Right lobe of liver (tissue), 6 donors: ENCODE data around the gene COMMD9. TPM values are rescaled to one million over a fixed set of nuclear protein-coding genes. Genes with fewer than 3 reads are reported as not detected.

Experiments
- ATAC-seq, 4 donors: fragments of 200-7000 bp; cut with Tn5 transposase; one replicate each; pipeline ENCODE4 v1.9.1; 2020; ENCODE audit warnings: mild to moderate bottlenecking in 4 of 4, moderate library complexity in 4 of 4
- DNase-seq, 3 donors: peaks; one replicate each; pipeline ENCODE4 v3.0.0-alpha.2; 2020
- H3K27ac ChIP-seq, 3 donors: fragments of 200-600 bp; one replicate each; pipeline ENCODE4 v1.8.0; 2022
- H3K27me3 ChIP-seq, 2 donors: fragments of 200-600 bp; one replicate each; pipeline ENCODE4 v1.8.0; 2022
- H3K36me3 ChIP-seq, 4 donors: fragments of 200-600 bp; sonication (generic) in 1 of 4; one replicate each; pipeline versions ENCODE4 v1.5.1 to v1.8.0; 2017 to 2022; ENCODE audit warnings: control low read depth in 1 of 4
- H3K4me1 ChIP-seq, 4 donors: fragments of 200-600 bp; sonication (generic) in 1 of 4; one replicate each; pipeline versions ENCODE4 v1.5.1 to v1.8.0; 2017 to 2022; ENCODE audit warnings: control low read depth in 1 of 4
- H3K4me3 ChIP-seq, 3 donors: fragments of 200-600 bp; one replicate each; pipeline ENCODE4 v1.8.0; 2022
- H3K9me3 ChIP-seq, 4 donors: fragments of 200-600 bp; sonication (generic) in 1 of 4; one replicate each; pipeline versions ENCODE4 v1.5.1 to v1.8.0; 2017 to 2022; ENCODE audit warnings: control low read depth in 1 of 4
- POLR2A ChIP-seq: fragments of 450-650 bp; IDR thresholded peaks from one replicate; pipeline ENCODE4 v1.6.1; 2017; ENCODE audit warnings: antibody characterized with exemption, mild to moderate bottlenecking
- WGBS: methylation state at CpG from one replicate; pipeline ENCODE4 v1.1.6; 2018; ENCODE audit warnings: low coverage, low lambda C conversion rate; ENCODE audit not compliant: insufficient coverage; ENCODE audit errors: missing lambda C conversion rate; 5-methylcytosine and 5-hydroxymethylcytosine counted together
- intact Hi-C, 2 donors: fragments of 100-400 bp; cut with DNase I; formaldehyde crosslinking; loops; one replicate each; pipeline versions ENCODE4 v1.11.2 to v1.14.1; 2022
- total RNA-seq, 6 experiments: library from RNA; depleted of rRNA in 2 of 6; stranded (reverse); fragments of >200 nt in 2 of 6; fragmentation: NEBNext Ultra II Directional in 3 of 6; extraction: Animal tissue kit (Norgen Biotek cat#: 25700) in 3 of 6; gene quantifications; one replicate each; pipeline versions ENCODE4 v1.1.0 to v1.2.4, GENCODE V29; 2016 to 2023
- TF ChIP-seq, protein P1 (sequence below), 4 donors: fragments of 200-600 bp in 3 of 4; fragments of 450-650 bp in 1 of 4; IDR thresholded peaks; one replicate each; pipeline versions ENCODE4 v1.5.1 to v1.8.0; 2016 to 2022; ENCODE audit warnings: antibody characterized with exemption in 4 of 4, mild to moderate bottlenecking in 2 of 4
- donor health status: DM: no; HTN: yes; CAD: no.
- donor health status: DM: no; HTN: no; CAD: no.
- donor health status: DM: no; HTN: no; CAD: no.
- donor health status: DM: no; HTN: yes; CAD: no.
- donor health status: DM: no; HTN: yes; CAD: no.

Gene COMMD9
- total RNA-seq, 6 experiments from 2014 or later: 30.6 to 41.4 (median 34.6) TPM

DNA sequence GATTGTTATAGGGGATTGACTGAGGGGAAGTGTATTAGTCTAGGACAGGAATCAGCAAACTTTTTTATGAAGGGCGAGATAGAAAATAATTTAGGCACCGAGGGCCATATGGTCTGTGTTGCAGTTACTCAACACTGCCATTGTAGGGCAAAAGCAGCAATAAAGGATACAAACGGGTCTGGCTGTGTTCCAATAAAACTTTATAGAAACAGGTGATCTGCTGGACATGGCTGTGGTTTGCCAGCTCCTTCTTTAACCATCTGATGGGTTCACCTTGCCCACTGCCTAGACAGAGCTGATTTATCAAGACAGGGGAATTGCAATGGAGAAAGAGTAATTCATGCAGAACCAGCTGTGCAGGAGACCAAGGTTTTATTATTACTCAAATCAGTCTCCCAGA, 26.8 kb upstream of the COMMD9 start:
- intact Hi-C loops: no loop called here
- 39% methylated on average over 3 of the region's 3 CpGs for WGBS
- Histone ChIP-seq H3K4me1 (no peaks in the 10 kb centered on the region), H3K4me3 (no peak overlapping the region), H3K36me3 (no peaks in the 10 kb centered on the region), H3K27ac (no peak overlapping the region), H3K27me3 (no peaks in the 10 kb centered on the region), H3K9me3 (no peaks in the 10 kb centered on the region)
- ATAC-seq: no peak
- no peak for DNase-seq
- TF ChIP-seq, protein P1, sequence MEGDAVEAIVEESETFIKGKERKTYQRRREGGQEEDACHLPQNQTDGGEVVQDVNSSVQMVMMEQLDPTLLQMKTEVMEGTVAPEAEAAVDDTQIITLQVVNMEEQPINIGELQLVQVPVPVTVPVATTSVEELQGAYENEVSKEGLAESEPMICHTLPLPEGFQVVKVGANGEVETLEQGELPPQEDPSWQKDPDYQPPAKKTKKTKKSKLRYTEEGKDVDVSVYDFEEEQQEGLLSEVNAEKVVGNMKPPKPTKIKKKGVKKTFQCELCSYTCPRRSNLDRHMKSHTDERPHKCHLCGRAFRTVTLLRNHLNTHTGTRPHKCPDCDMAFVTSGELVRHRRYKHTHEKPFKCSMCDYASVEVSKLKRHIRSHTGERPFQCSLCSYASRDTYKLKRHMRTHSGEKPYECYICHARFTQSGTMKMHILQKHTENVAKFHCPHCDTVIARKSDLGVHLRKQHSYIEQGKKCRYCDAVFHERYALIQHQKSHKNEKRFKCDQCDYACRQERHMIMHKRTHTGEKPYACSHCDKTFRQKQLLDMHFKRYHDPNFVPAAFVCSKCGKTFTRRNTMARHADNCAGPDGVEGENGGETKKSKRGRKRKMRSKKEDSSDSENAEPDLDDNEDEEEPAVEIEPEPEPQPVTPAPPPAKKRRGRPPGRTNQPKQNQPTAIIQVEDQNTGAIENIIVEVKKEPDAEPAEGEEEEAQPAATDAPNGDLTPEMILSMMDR (IDR thresholded peaks at IDR 0.05): no peak
- no peak for TF ChIP-seq POLR2A

DNA sequence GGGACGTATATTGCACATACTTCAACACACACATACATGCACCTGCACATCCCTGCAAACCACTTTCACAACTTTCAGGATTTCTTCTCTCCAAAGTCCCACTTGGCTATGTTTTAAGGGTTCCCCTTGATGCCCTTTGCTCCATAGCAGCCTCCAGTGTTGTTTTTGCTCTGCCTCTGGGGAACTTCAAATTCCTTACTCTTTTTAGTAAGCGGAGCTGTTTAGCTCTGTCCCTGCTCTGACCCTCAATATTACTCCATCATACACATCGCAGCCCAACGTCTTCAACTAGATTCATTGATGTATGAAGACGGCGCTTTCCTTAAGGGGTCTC, 25.2 kb upstream of the COMMD9 start:
- WGBS: 63% methylated on average over 6 of the region's 6 CpGs
- ATAC-seq (no peak), DNase-seq (no peak)
- TF ChIP-seq, protein P1 (IDR thresholded peaks at IDR 0.05): no peak
- no peak for TF ChIP-seq POLR2A
- Histone ChIP-seq H3K4me3 (no peak overlapping the region), H3K27ac (no peak overlapping the region), H3K4me1 (no peaks in the 10 kb centered on the region), H3K9me3 (no peaks in the 10 kb centered on the region), H3K27me3 (no peaks in the 10 kb centered on the region), H3K36me3 (no peaks in the 10 kb centered on the region)
- intact Hi-C loops: no loop called here

DNA sequence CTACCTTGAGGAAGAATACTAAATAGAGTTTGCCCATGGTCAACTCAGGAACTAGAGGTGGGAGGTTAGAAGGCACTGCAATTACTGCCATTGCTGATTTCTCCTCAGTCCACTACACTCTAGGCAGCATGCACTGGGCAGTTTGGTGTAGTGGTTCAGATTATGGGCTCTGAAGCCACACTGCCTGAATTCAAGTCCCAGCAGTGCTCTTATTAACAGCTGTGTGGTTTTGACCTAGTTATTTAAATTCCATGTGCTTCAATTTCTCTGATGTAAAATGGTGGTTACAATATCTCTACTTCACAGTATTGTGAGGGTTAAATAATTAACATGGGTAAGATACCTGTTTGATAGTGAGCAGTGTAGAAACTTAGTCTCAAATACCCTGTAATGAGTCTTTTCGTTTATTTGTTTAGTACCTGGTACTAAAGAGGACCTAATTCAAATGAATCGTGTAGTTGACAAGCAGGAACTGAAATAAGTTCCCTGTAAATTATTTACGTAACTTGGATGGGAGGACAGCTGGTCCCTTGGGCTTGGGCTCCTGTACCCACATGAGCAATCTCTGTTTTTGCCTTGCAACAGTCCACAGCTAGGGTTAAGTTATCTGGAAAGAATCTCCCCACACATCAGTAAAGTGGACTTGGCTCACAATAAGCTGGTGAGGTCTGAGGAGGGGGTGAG, 24.7 kb upstream of the COMMD9 start:
- DNase-seq: no peak
- WGBS: 28% methylated on average over 3 of the region's 3 CpGs
- no peak for ATAC-seq
- TF ChIP-seq, protein P1 (IDR thresholded peaks at IDR 0.05): no peak
- TF ChIP-seq POLR2A: no peak
- Histone ChIP-seq H3K4me1 (no peaks in the 10 kb centered on the region), H3K4me3 (no peak overlapping the region), H3K27ac (no peak overlapping the region), H3K27me3 (no peaks in the 10 kb centered on the region), H3K9me3 (no peaks in the 10 kb centered on the region), H3K36me3 (no peaks in the 10 kb centered on the region)
- intact Hi-C loops: no loop called here

DNA sequence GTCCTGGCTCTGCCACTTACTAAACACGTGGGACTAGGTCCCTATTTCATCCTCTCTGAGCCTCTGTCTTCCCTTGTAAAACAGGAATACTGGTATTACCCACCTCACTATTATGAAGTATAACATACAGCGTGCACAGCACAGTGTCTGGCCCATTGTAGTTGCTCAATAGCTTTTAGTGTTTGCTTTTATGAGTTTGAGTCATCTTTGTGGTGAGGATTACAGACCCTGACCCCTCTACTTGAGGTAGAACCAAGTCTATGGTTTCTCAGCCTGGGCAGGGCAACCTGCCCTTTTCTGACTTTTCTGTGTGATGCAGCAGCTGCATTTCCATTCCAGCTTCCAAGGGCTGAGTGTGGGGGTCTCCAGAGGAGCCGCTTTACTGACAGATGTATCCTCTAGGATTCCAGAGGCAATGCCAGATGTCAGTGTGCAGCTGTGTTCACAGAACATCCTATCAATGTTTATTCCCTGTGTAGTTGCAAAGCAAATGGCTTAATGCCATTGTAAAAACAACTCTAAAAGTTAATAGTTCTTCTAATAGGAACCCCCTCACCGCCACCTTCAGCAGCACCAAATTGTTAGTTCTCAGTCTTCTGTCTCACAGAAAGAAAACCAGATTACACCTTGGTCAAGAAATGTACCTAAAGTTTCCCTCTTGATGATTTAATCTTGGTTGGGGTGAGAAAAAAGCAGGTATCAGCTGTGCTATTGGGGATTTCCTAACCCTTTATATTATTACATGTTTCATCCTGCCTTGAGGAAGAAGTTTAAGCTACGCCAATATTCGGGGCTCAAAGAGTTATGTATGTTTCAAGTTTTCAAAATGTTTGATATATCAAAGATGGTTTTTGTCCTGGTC, 23.6 kb upstream of the COMMD9 start:
- no peaks in the 10 kb centered on the region for H3K27me3 ChIP-seq
- intact Hi-C loops: no loop called here
- no peaks in the 10 kb centered on the region for H3K36me3 ChIP-seq
- WGBS: 25% methylated on average over 6 of the region's 6 CpGs
- no peak for ATAC-seq
- no peak for DNase-seq
- no peaks in the 10 kb centered on the region for H3K4me1 ChIP-seq
- no peak for TF ChIP-seq POLR2A
- TF ChIP-seq, protein P1 (IDR thresholded peaks at IDR 0.05): no peak
- H3K4me3 ChIP-seq: no peak overlapping the region
- H3K27ac ChIP-seq: no peak overlapping the region
- no peaks in the 10 kb centered on the region for H3K9me3 ChIP-seq
